GM12872 (cell line): ENCODE measurements around the gene PNRC1.

Source experiments
- CTCF ChIP-seq: IDR thresholded peaks from 3 replicates; pipeline ENCODE4 v1.5.1; 2011; ENCODE audit warnings: low read depth, mild to moderate bottlenecking, low read length, moderate library complexity; ENCODE audit not compliant: insufficient read depth

The PNRC1 gene

GRCh38 chr6:89042664-89043063, 37.9 kb upstream of the PNRC1 start:
- TF ChIP-seq CTCF, result no peak

GRCh38 chr6:89044328-89045010, 36.1 kb upstream of the PNRC1 start:
- no peak for TF ChIP-seq CTCF

GRCh38 chr6:89045011-89045387, 35.6 kb upstream of the PNRC1 start:
- no peak for TF ChIP-seq CTCF

GRCh38 chr6:89045576-89045975, 35.0 kb upstream of the PNRC1 start:
- no peak for TF ChIP-seq CTCF

- no peak for TF ChIP-seq CTCF
Measured at GRCh38 chr6:89047473-89047872, 33.1 kb upstream of the PNRC1 start.

GRCh38 chr6:89048288-89048923, 32.1 kb upstream of the PNRC1 start:
- TF ChIP-seq CTCF, result no peak

GRCh38 chr6:89048985-89049384, 31.6 kb upstream of the PNRC1 start:
- TF ChIP-seq CTCF, result no peak
